Endothelial cell of umbilical vein (primary cell): Measurements from ENCODE around the gene HIVEP3. TPM values are rescaled to one million over a fixed set of nuclear protein-coding genes. Genes with fewer than 3 reads are reported as not detected.

Source experiments
- BruUV-seq: library from RNA; stranded (reverse); fragments of 400-500 nt; replicated peaks from 2 replicates; lab custom pipeline; 2021; lab: Mats Ljungman, UMichigan
- CTCF ChIA-PET: fragments of 300-600, 350-600 bp; sonication (Branson Sonifier 250); formaldehyde crosslinking; loops from one replicate; lab custom pipeline; 2021; ENCODE audit warnings: antibody characterized with exemption, inconsistent platforms; lab: Charles Lee
- POLR2A ChIA-PET: fragments of 300-600, 350-600 bp; sonication (Branson Sonifier 250); formaldehyde crosslinking; loops from one replicate; lab custom pipeline; 2021; ENCODE audit warnings: antibody characterized with exemption, inconsistent platforms; lab: Charles Lee
- DNase-seq: peaks from one replicate; pipeline ENCODE4 v3.0.0-alpha.2; 2011; ENCODE audit warnings: low read depth, low spot score
- FAIRE-seq: peaks from 2 replicates; lab custom pipeline; 2011; peaks lifted over from hg19 to GRCh38; lab: Jason Lieb, UNC
- H2AFZ ChIP-seq: 2 replicates; pipeline ENCODE4 v1.6.0; 2012; ENCODE audit warnings: low read depth, low read length, control low read depth, inconsistent platforms
- H3K27ac ChIP-seq: 2 replicates; pipeline ENCODE4 v1.5.1; 2011; ENCODE audit warnings: low read depth, mild to moderate bottlenecking, control low read depth, low read length, moderate library complexity; ENCODE audit not compliant: insufficient read depth
- H3K27me3 ChIP-seq, 2 experiments: 2 replicates each; pipeline versions ENCODE4 v1.6.0 to v1.6.1; 2011; ENCODE audit warnings: low read length in 2 of 2, mixed read lengths in 1 of 2; ENCODE audit not compliant: control insufficient read depth in 2 of 2, insufficient read depth in 2 of 2
- H3K36me3 ChIP-seq, 2 experiments: 2 replicates in 1 of 2; 3 replicates in 1 of 2; pipeline ENCODE4 v1.5.1; 2011; ENCODE audit warnings: low read length in 2 of 2, mild to moderate bottlenecking in 1 of 2, moderate library complexity in 1 of 2; ENCODE audit not compliant: control insufficient read depth in 2 of 2, insufficient read depth in 2 of 2; ENCODE audit errors: extremely low read depth in 1 of 2
- H3K4me1 ChIP-seq: 3 replicates; pipeline ENCODE4 v1.5.1; 2011; ENCODE audit warnings: mild to moderate bottlenecking, low read length; ENCODE audit not compliant: control insufficient read depth, insufficient read depth; ENCODE audit errors: extremely low read depth
- H3K4me2 ChIP-seq: 2 replicates; pipeline ENCODE4 v1.6.1; 2011; ENCODE audit warnings: low read length, control low read depth, mixed read lengths; ENCODE audit not compliant: insufficient read depth
- H3K4me3 ChIP-seq, 3 experiments: fragments of 200-600 bp in 1 of 3; sonication (generic), shearing (Covaris generic) in 1 of 3; replicated peaks in 1 of 3; 2 replicates each; pipeline ENCODE4 v1.5.1; 2011 to 2016; ENCODE audit warnings: control low read depth in 3 of 3, low read length in 3 of 3, mild to moderate bottlenecking in 2 of 3, inconsistent platforms in 1 of 3, low read depth in 1 of 3, moderate library complexity in 1 of 3; ENCODE audit not compliant: insufficient read depth in 1 of 3
- H3K79me2 ChIP-seq: 2 replicates; pipeline ENCODE4 v1.6.0; 2012; ENCODE audit warnings: low read length, inconsistent platforms; ENCODE audit not compliant: control insufficient read depth, insufficient read depth
- H3K9ac ChIP-seq: replicated peaks from 2 replicates; pipeline ENCODE3; 2011; ENCODE audit warnings: low read length, control low read depth; ENCODE audit not compliant: insufficient read depth; ENCODE audit errors: extremely low read depth
- H3K9me1 ChIP-seq: replicated peaks from 3 replicates; pipeline ENCODE4 v1.6.0; 2011; ENCODE audit warnings: mild to moderate bottlenecking, low read length; ENCODE audit not compliant: control insufficient read depth, insufficient read depth; ENCODE audit errors: extremely low read depth
- H3K9me3 ChIP-seq: replicated peaks from 2 replicates; pipeline ENCODE4 v1.5.1; 2012; ENCODE audit warnings: low read length, inconsistent platforms; ENCODE audit not compliant: control insufficient read depth, insufficient read depth
- H4K20me1 ChIP-seq: replicated peaks from 2 replicates; pipeline ENCODE3; 2011; ENCODE audit warnings: mild to moderate bottlenecking, low read length; ENCODE audit not compliant: control insufficient read depth, insufficient read depth; ENCODE audit errors: extremely low read depth
- EZH2 ChIP-seq: IDR thresholded peaks from 2 replicates; pipeline ENCODE4 v1.6.1; 2012; ENCODE audit warnings: borderline replicate concordance, low read depth, mild to moderate bottlenecking, moderate library complexity, low read length, inconsistent platforms; ENCODE audit not compliant: severe bottlenecking
- FOS ChIP-seq: IDR thresholded peaks from 2 replicates; pipeline ENCODE4 v1.6.1; 2011; ENCODE audit warnings: mild to moderate bottlenecking, low read length, moderate library complexity, borderline replicate concordance; ENCODE audit not compliant: insufficient read depth
- POLR2A ChIP-seq: IDR thresholded peaks from 2 replicates; pipeline ENCODE4 v1.6.1; 2012; ENCODE audit warnings: low read depth, mild to moderate bottlenecking, control low read depth, low read length
- POLR2AphosphoS5 ChIP-seq: IDR thresholded peaks from 2 replicates; pipeline ENCODE4 v1.6.1; 2012; ENCODE audit warnings: low read depth, mild to moderate bottlenecking, control low read depth, low read length, moderate library complexity; ENCODE audit not compliant: insufficient read depth
- dilution Hi-C: fragments of 300-500 bp; cut with MboI; formaldehyde crosslinking; loops from one replicate; pipeline ENCODE4 v1.15.0; 2019; ENCODE audit warnings: low sequenced_read_pairs; ENCODE audit not compliant: extremely low pct_ligation_motif_present
- intact Hi-C: fragments of 100-400 bp; cut with micrococcal nuclease; formaldehyde crosslinking; loops from one replicate; pipeline ENCODE4 v1.10.0; 2022
- polyA plus RNA-seq, 4 experiments: library from polyadenylated mRNA; depleted of rRNA in 3 of 4; stranded (reverse) in 3 of 4; unstranded in 1 of 4; fragments of >200 nt; gene quantifications; 2 replicates each; pipeline versions ENCODE4 v1.2.1 to v1.2.3, GENCODE V29; 2011 to 2012; ENCODE audit warnings: missing spikeins in 1 of 4
- total RNA-seq: library from RNA; stranded (reverse); gene quantifications from 2 replicates; pipeline ENCODE4 v1.2.3, GENCODE V29; 2021
- TF ChIP-seq, protein P1 (sequence below): IDR thresholded peaks from 2 replicates; pipeline ENCODE4 v1.6.1; 2011; ENCODE audit not compliant: insufficient read depth, insufficient read length
- TF ChIP-seq, protein P2 (sequence below), 2 donors: IDR thresholded peaks; 1 replicate in 1 of 2; 2 replicates in 1 of 2; pipeline ENCODE4 v1.5.1; 2011; ENCODE audit warnings: low read length in 2 of 2, mild to moderate bottlenecking in 2 of 2, moderate library complexity in 2 of 2, control low read depth in 1 of 2, inconsistent platforms in 1 of 2, low read depth in 1 of 2; ENCODE audit not compliant: insufficient read depth in 1 of 2; ENCODE audit errors: extremely low read depth in 1 of 2

The HIVEP3 gene
- total and polyA plus RNA-seq, 2 donors (not counting 3 experiments of a cell fraction or from before 2014, with no cell fraction given), result 3.4 to 4.0 TPM

DNA sequence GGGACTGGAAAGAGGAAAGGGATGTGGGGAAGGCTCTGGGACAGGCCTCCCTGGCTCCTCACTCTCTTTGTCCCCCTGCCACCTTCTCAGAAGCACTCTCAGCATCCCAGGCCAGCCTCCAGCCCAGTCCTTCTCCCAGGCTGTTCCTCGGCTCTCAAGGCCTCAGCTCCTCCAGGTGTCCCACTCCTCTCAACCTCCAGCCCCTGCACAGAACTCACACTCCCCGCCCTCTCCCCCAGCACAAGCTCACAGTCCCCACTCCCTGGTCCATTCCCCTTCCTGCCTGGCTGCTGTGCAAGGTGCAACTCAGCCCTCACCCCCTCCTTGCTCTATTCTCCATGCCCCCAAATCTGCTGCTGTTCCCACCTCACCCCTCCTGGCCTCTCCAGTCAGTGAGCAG, 185.0 kb downstream of the HIVEP3 start:
- Histone ChIP-seq H3K79me2 (no peaks in the 10 kb centered on the region), H3K9me3 (no peaks in the 10 kb centered on the region), H3K4me2 (no peak overlapping the region), H3K9me1 (no peaks in the 10 kb centered on the region), H2AFZ (no peak overlapping the region), H3K27me3 (no peaks in the 10 kb centered on the region), H3K4me1 (peaks cover 1% of the 10 kb centered on the region), H3K9ac (no peak overlapping the region), H3K27ac (no peak overlapping the region), H4K20me1 (no peaks in the 10 kb centered on the region), H3K36me3 (no peaks in the 10 kb centered on the region), H3K4me3 (no peak overlapping the region)
- intact Hi-C loops, result no loop called here
- DNase-seq, result no peak
- ChIA-PET CTCF (interaction anchor here (1.1 kb wide), 1 partner anchor 10 kb away, joined by 4 read pairs; no protein-coding TSS in a partner anchor), POLR2A (no interaction called here)
- dilution Hi-C loops, result no loop called here
- BruUV-seq, result no TSS peak
- no peak for FAIRE-seq
- TF ChIP-seq FOS, result no peak
- no peak for TF ChIP-seq POLR2AphosphoS5
- TF ChIP-seq, protein P1, sequence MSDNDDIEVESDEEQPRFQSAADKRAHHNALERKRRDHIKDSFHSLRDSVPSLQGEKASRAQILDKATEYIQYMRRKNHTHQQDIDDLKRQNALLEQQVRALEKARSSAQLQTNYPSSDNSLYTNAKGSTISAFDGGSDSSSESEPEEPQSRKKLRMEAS, result no peak
- no peak for TF ChIP-seq EZH2
- TF ChIP-seq POLR2A, result no peak
- TF ChIP-seq, protein P2, sequence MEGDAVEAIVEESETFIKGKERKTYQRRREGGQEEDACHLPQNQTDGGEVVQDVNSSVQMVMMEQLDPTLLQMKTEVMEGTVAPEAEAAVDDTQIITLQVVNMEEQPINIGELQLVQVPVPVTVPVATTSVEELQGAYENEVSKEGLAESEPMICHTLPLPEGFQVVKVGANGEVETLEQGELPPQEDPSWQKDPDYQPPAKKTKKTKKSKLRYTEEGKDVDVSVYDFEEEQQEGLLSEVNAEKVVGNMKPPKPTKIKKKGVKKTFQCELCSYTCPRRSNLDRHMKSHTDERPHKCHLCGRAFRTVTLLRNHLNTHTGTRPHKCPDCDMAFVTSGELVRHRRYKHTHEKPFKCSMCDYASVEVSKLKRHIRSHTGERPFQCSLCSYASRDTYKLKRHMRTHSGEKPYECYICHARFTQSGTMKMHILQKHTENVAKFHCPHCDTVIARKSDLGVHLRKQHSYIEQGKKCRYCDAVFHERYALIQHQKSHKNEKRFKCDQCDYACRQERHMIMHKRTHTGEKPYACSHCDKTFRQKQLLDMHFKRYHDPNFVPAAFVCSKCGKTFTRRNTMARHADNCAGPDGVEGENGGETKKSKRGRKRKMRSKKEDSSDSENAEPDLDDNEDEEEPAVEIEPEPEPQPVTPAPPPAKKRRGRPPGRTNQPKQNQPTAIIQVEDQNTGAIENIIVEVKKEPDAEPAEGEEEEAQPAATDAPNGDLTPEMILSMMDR (IDR thresholded peaks at IDR 0.05; ENCODE audit: extremely low read depth in 1 of 2, insufficient read depth in 1 of 2, low read depth in 1 of 2, low read length in 2 of 2), result no peak
